ENCODE results near the gene ARF3. TPM values are rescaled to one million over a fixed set of nuclear protein-coding genes. Genes with fewer than 3 reads are reported as not detected.

Gene ARF3
- 204 and 261 TPM in 2 replicates for polyA plus RNA-seq (2012; rRNA removed)
- 191 and 203 TPM in 2 replicates for polyA plus RNA-seq (2012; cell fraction: cytosol; rRNA removed)
- 152 and 174 TPM in 2 replicates for polyA plus RNA-seq (2012; cell fraction: nucleus; rRNA removed)

GRCh38 chr12:48957141-48958048 is at the start of gene ARF3:
Gene ARF3 (minus strand): TSS chr12:48957487. CDS start chr12:48941095, 16,392 bp downstream.
- H3K27me3 ChIP-seq (ENCODE audit: insufficient read depth) = no peaks in the 10 kb centered on the region; the same call in 1 of the 2 replicates
- H4K20me1 ChIP-seq (ENCODE audit: insufficient read depth) = peaks cover 39% of the 10 kb centered on the region
- POLR2A ChIA-PET = interaction anchor here (0.9 to 1.4 kb wide), 6 partner anchors 42 to 173 kb away, joined by 3 to 5 read pairs (median 4); partner anchors contain the start of genes PRKAG1, RHEBL1, RND1 and TUBA1B
- H3K9me3 ChIP-seq = no peaks in the 10 kb centered on the region
- CTCF ChIA-PET = interaction anchor here (0.6 to 5.5 kb wide), 18 partner anchors 9 to 153 kb away, joined by 3 to 52 read pairs (median 4); partner anchors contain the start of genes DDN, WNT1 and WNT10B
- peaks cover 7 to 16% of the 10 kb centered on the region in 2 experiments; a peak in 3 of 4 replicates for H3K4me1 ChIP-seq (ENCODE audit: control insufficient read depth in 1 of 2, insufficient read depth in 2 of 2, low read depth in 1 of 2, low read length in 1 of 2)
- H3F3A ChIP-seq (replicated peaks; ENCODE audit: insufficient read depth) = peaks cover 11% of the 10 kb centered on the region
- WGBS (ENCODE audit: low lambda C conversion rate) = 1% methylated on average over 45 of the region's 58 CpGs
- H3K36me3 ChIP-seq (replicated peaks in 1 of 2; ENCODE audit: control insufficient read depth in 1 of 2, insufficient read depth in 2 of 2, low read length in 1 of 2) = peaks cover 25 to 32% of the 10 kb centered on the region in 2 experiments
- peak within 1 kb of the TSS; percentile 87 to 90 for H3K27ac ChIP-seq (ENCODE audit: low read depth in 2 of 2, low read length in 1 of 2)
- no peaks in the 10 kb centered on the region for H3K9me2 ChIP-seq
- H2AFZ ChIP-seq (ENCODE audit: low read depth) = peak within 1 kb of the TSS; percentile 81
- TF ChIP-seq TEAD4 (IDR thresholded peaks at IDR 0.05; ENCODE audit: borderline replicate concordance, insufficient read depth) = no peak
- TF ChIP-seq CHD2 (IDR thresholded peaks at IDR 0.05; ENCODE audit: low read length, partially characterized antibody) = peak; percentile 100
- peak; percentile 71 for TF ChIP-seq POLR2AphosphoS5 (IDR thresholded peaks at IDR 0.05; ENCODE audit: low read depth, low read length)
- peak; percentile 100 for TF ChIP-seq ZBTB33 (IDR thresholded peaks at IDR 0.05; ENCODE audit: borderline replicate concordance, low read depth)
- peak; percentile 38; the same call in 1 of the 2 replicates for TF ChIP-seq MAX (IDR thresholded peaks at IDR 0.05; ENCODE audit: low read depth)
- TF ChIP-seq REST (IDR thresholded peaks at IDR 0.05; ENCODE audit: low read depth, low read length) = no peak
- TF ChIP-seq ELF1 (IDR thresholded peaks at IDR 0.05) = peak; percentile 56; the same call in 1 of the 2 replicates
- no peak for TF ChIP-seq MXI1 (IDR thresholded peaks at IDR 0.05; ENCODE audit: low read depth, low read length)
- TF ChIP-seq TAF1 (IDR thresholded peaks at IDR 0.05; ENCODE audit: borderline replicate concordance, low read depth, low read length) = peak; percentile 78
- no peak for TF ChIP-seq GATA2 (CRISPR knock-in tag; IDR thresholded peaks at IDR 0.05)
- TF ChIP-seq SIN3A (IDR thresholded peaks at IDR 0.05; ENCODE audit: borderline replicate concordance, low read depth, low read length) = peak; percentile 100
- no peak for TF ChIP-seq NFIC (IDR thresholded peaks at IDR 0.05; ENCODE audit: borderline replicate concordance)
- peak; percentile 65 for TF ChIP-seq GABPA (IDR thresholded peaks at IDR 0.05; ENCODE audit: low read depth)
- no peak for TF ChIP-seq MEF2A (IDR thresholded peaks at IDR 0.05; ENCODE audit: borderline replicate concordance, low read depth)
- H3K9ac ChIP-seq = peak within 1 kb of the TSS; percentile 92
- H3K4me3 ChIP-seq (ENCODE audit: low read depth in 2 of 2, low read length in 1 of 2) = peak within 1 kb of the TSS; percentile 83 to 96
- peak; percentile 98 for DNase-seq
- peaks cover 49% of the 10 kb centered on the region for H3K79me2 ChIP-seq (ENCODE audit: insufficient read depth)
- peak within 1 kb of the TSS; percentile 70 for H3K4me2 ChIP-seq

Data from SK-N-SH (cell line).